ENCODE measurements around the gene UBQLNL. TPM values are rescaled to one million over a fixed set of nuclear protein-coding genes. Genes with fewer than 3 reads are reported as not detected.

The UBQLNL gene
- total RNA-seq (under 1 TPM; 0.30 to 0.50 TPM), total RNA-seq (0 to 1.3 (median 0.09) reads per million in 172 experiments)
- 0.44 TPM for polyA plus RNA-seq (2013, experiment 1 of 2)
- polyA plus RNA-seq (2013, experiment 2 of 2), result 0.95 TPM

GRCh38 chr11:5516599-5516998 lies at the start of gene UBQLNL:
Gene UBQLNL (minus strand): TSS chr11:5516699. CDS start chr11:5516441, 258 bp downstream.
- ATAC-seq (ENCODE audit: poor library complexity), result no peak
- intact Hi-C loops (cut with DNase I, micrococcal nuclease), result no loop called here
- H3K4me3 Mint-ChIP-seq, result no peak within 1 kb of the TSS
- no peaks in the 10 kb centered on the region for H3K4me1 Mint-ChIP-seq (ENCODE audit: low read depth)
- Histone ChIP-seq H3K4me1 (ENCODE audit: insufficient read depth, low read length) (no peaks in the 10 kb centered on the region), H3K27me3 (ENCODE audit: control insufficient read depth in 1 of 2, insufficient read depth in 2 of 2, low read length in 2 of 2) (no peaks in the 10 kb centered on the region), H3K4me3 (ENCODE audit: low read length) (no peak within 1 kb of the TSS), H3K36me3 (ENCODE audit: insufficient read depth, low read length) (no peaks in the 10 kb centered on the region), H3K27ac (ENCODE audit: low read depth in 1 of 2, low read length in 2 of 2) (no peak within 1 kb of the TSS), H3K9me3 (ENCODE audit: control insufficient read depth in 1 of 2, insufficient read depth in 1 of 2, low read length in 2 of 2) (no peaks in the 10 kb centered on the region)
- H3K36me3 Mint-ChIP-seq (ENCODE audit: low read depth), result no peaks in the 10 kb centered on the region
- DNase-seq, result no peak
- ChIA-PET POLR2A (no interaction called here), CTCF (no interaction called here)
- H3K9me3 Mint-ChIP-seq, result no peaks in the 10 kb centered on the region
- H3K27ac Mint-ChIP-seq, result no peak within 1 kb of the TSS
- no peak for TF ChIP-seq CTCF (IDR thresholded peaks at IDR 0.05)
- H3K27me3 Mint-ChIP-seq, result no peaks in the 10 kb centered on the region

DNA sequence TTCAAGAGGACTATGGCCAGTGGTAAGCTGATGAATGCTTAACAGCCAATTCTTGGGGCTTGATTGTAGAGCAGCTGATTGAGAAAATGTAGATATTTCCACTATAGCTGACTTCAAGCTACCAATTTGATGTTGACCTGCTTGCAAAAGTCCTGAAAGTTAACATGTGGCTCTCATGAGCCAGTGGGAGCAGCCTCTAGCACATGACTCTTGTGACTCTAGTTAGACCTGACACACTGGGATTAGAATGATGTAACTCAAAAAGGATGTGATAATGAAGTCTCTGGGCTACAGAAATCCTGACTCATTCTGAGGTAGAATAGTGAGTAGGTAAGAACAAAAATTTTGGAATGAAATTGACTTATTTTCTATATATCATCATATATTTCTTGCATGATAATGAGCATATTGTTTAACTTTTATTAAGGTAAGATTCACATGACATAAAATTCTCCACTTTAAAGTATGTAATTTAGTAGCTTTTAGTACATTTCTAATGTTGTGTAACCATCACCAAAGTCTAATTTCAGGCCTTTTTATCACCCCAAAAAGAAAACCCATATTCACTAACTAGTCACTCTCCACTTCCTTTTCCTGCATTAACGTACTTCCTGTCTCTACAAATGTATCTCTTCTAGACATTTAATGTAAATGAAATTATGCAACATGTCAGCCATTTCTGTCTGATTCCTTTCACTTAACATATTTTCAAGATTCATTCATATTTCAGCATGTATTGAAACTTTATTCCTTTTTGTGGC lies 47.9 kb upstream of the UBQLNL start:
- H3K9me3 Mint-ChIP-seq, result no peaks in the 10 kb centered on the region
- Histone ChIP-seq H3K27ac (ENCODE audit: low read depth in 1 of 2, low read length in 2 of 2) (no peak overlapping the region), H3K4me3 (ENCODE audit: low read length) (no peak overlapping the region), H3K27me3 (ENCODE audit: control insufficient read depth in 1 of 2, insufficient read depth in 2 of 2, low read length in 2 of 2) (no peaks in the 10 kb centered on the region), H3K4me1 (ENCODE audit: insufficient read depth, low read length) (no peaks in the 10 kb centered on the region), H3K9me3 (ENCODE audit: control insufficient read depth in 1 of 2, insufficient read depth in 1 of 2, low read length in 2 of 2) (no peaks in the 10 kb centered on the region), H3K36me3 (ENCODE audit: insufficient read depth, low read length) (no peaks in the 10 kb centered on the region)
- no peak for TF ChIP-seq CTCF (IDR thresholded peaks at IDR 0.05)
- H3K27me3 Mint-ChIP-seq, result no peaks in the 10 kb centered on the region
- no peak for ATAC-seq (ENCODE audit: poor library complexity)
- ChIA-PET CTCF (no interaction called here), POLR2A (no interaction called here)
- H3K4me1 Mint-ChIP-seq (ENCODE audit: low read depth), result peaks cover 6% of the 10 kb centered on the region
- no peak overlapping the region for H3K27ac Mint-ChIP-seq
- intact Hi-C loops (cut with DNase I, micrococcal nuclease), result loop anchor here in 1 of 2 experiments (10.0 kb wide), 1 partner anchor 1810 kb away; no protein-coding TSS in a partner anchor
- no peak for DNase-seq
- no peaks in the 10 kb centered on the region for H3K36me3 Mint-ChIP-seq (ENCODE audit: low read depth)
- H3K4me3 Mint-ChIP-seq, result no peak overlapping the region

DNA sequence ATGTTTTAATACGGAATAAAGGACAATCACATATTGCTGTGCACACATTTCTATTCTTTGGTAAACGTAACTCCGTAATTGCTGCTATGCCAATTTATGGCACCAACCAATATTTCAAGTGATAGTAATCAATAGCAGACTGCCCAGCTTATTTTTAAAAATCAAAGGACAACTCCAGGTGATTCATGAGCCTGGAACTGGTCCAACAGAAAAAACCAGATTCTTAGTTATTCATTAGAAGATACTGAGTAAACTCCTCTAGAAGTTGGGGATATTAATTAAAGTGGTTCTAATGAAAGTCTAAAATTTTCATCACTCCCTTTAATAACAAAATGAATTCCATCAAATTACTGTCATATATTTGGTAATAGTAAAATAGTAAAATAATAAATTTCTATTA lies 41.3 kb upstream of the UBQLNL start:
- ATAC-seq (ENCODE audit: poor library complexity), result no peak
- ChIA-PET POLR2A (no interaction called here), CTCF (no interaction called here)
- Histone ChIP-seq H3K9me3 (ENCODE audit: control insufficient read depth in 1 of 2, insufficient read depth in 1 of 2, low read length in 2 of 2) (no peaks in the 10 kb centered on the region), H3K4me1 (ENCODE audit: insufficient read depth, low read length) (no peaks in the 10 kb centered on the region), H3K36me3 (ENCODE audit: insufficient read depth, low read length) (no peaks in the 10 kb centered on the region), H3K4me3 (ENCODE audit: low read length) (no peak overlapping the region), H3K27ac (ENCODE audit: low read depth in 1 of 2, low read length in 2 of 2) (no peak overlapping the region), H3K27me3 (ENCODE audit: control insufficient read depth in 1 of 2, insufficient read depth in 2 of 2, low read length in 2 of 2) (no peaks in the 10 kb centered on the region)
- intact Hi-C loops (cut with DNase I, micrococcal nuclease), result no loop called here
- H3K4me1 Mint-ChIP-seq (ENCODE audit: low read depth), result no peaks in the 10 kb centered on the region
- H3K27me3 Mint-ChIP-seq, result no peaks in the 10 kb centered on the region
- TF ChIP-seq CTCF (IDR thresholded peaks at IDR 0.05), result no peak
- no peaks in the 10 kb centered on the region for H3K36me3 Mint-ChIP-seq (ENCODE audit: low read depth)
- DNase-seq, result no peak
- no peak overlapping the region for H3K27ac Mint-ChIP-seq
- H3K9me3 Mint-ChIP-seq, result no peaks in the 10 kb centered on the region
- no peak overlapping the region for H3K4me3 Mint-ChIP-seq
